GM19025 (cell line): ENCODE data around the gene RPL13A.

Experiments used
- ATAC-seq: cut with Tn5 transposase; IDR thresholded peaks from one replicate; pipeline ENCODE4 v1.9.1; 2021; ENCODE audit warnings: mild to moderate bottlenecking, low read depth, moderate library complexity; ENCODE audit not compliant: unreplicated experiment

The RPL13A gene

DNA sequence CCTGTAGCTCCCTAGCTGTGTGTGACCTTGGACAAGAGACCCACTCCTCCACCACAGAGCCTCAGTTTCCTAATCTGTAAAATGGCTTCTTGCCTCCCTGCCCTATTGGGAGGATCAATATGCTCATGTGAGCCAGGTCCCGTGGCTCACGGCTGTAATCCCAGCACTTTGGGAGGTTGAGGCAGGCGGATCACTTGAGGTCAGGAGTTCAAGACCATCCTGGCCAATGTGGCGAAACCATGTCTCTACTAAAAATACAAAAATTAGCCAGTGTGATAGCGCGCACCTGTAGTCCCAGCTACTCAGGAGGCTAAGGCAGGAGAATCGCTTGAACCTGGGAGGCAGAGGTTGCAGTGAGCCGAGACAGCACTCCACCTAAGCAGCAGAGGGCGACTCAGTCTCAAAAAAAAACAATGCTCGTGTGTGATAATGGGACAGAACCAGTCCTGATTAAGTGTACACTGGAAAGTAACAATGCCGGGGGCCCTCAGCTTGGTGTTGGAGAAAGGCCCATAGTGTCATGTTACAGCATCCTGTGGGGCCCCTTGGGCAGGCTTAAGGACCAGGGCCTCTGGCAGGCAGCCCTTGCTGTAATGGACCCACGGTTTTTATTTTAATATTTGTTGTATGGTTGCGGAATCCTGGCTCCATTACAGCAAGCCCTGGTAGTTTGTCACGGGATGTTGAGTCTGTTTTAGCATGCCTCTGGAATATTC, 15.6 kb downstream of the RPL13A start:
- no peak for ATAC-seq

DNA sequence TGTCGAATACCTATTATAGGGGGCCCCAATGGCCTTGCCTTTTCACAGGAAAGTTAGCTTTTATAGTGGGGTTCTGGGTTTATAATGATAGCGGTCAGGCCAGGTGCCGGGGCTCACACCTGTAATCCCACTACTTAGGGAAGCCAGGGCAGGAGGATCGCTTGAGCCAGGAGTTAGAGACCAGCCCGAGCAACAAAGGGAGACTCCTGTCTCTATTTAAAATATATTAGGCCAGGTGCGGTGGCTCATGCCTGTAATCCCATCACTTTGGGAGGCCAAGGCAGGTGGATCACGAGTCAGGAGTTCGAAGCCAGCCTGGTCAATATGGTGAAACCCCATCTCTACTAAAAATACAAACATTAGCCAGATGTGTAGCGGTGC, 16.2 kb downstream of the RPL13A start:
- ATAC-seq, result no peak

DNA sequence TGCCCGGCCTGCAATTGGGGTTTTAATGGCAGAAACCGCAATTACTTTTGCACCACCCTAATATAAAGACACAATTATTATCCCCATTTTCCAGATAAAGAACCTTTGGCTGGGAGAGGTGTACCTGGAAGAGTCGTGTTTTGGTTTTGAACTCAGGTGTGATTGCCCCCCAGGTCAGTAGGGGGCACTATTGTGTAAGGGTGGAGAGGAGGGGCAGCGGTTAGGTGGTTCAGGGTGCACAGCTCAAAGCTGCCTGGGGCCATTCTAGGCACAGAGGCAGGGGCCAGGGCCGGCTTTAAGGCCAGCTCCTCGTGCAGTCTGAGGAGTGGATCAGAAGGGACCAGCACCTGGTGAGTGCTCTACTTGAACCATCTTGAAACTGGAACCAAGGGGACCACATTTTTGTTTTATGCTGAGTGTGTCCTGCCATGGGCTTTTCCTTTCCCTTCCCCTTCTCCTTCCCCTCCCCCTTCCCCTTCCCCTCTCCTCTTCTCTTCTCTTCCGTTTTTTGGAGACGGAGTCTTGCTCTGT, 19.2 kb downstream of the RPL13A start:
- no peak for ATAC-seq

DNA sequence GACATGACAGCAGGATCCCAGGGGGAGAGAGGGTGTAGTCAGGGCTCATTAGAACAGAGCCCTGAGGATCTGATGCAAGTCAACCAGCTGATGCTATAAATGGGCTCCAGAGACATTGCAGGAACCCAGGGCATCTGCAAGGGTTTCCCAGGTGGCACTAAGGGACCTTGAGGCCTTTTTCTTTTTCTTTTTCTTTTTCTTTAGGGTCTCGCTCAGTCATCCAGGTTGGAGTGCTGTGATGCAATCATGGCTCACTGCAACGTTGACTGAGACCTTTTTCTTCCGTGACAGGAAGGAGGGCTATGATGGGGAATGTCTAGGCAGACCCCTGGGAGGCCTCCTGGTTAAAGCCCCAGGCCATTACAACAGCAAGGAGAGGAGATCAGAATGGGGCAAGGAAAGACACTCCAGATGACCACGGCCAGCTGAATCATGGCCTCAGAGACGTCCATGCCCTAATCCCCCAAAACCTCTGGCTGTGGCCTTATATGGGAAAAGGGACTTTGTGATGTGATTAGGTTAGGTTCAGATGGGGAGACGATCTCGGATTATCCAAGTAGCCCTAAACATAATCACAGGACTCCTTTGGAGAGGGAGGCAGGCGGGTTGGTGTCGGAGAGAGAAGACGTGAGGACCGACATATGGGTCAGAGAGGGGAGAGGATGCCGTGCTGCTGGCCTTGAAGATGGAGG, 20.5 kb downstream of the RPL13A start:
- ATAC-seq, result no peak

DNA sequence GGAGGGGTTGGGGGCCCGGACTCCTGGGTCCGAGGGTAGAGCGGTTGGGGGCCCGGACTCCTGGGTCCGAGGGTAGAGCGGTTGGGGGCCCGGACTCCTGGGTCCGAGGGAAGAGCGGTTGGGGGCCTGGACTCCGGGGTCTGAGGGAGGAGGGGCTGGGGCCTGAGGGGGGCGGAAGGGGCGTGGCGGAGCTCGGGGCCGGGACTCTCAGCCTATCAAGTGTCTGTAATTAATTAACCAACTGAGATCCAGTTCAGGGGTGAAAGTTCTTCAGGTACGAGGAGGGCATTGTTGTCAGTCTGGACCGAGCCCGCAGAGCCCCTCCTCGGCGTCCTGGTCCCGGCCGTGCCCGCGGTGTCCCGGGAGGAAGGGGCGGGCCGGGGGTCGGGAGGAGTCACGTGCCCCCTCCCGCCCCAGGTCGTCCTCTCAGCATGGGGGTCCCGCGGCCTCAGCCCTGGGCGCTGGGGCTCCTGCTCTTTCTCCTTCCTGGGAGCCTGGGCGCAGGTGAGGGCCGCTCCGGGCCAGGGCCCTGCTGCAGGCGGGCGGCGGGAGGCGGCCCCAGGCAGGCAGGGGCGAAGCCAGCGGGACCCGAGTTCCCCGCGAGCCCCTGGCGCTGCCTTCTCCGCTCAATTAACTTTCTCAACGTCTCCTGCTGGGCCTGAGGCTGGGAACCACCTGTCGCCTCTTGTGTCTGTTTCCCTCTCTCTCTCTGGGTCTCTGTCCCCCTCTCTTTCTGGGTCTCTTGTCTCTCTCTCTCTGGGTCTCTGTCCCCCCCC, 25.8 kb downstream of the RPL13A start:
- ATAC-seq, result no peak

DNA sequence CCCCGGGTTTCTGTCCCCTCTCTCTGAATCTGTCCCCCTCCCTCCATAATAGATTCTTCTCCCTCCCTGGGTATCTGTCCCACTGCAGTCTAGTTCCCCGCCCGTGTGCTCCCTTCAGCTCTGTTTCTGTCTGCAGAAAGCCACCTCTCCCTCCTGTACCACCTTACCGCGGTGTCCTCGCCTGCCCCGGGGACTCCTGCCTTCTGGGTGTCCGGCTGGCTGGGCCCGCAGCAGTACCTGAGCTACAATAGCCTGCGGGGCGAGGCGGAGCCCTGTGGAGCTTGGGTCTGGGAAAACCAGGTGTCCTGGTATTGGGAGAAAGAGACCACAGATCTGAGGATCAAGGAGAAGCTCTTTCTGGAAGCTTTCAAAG, 26.3 kb downstream of the RPL13A start:
- no peak for ATAC-seq

DNA sequence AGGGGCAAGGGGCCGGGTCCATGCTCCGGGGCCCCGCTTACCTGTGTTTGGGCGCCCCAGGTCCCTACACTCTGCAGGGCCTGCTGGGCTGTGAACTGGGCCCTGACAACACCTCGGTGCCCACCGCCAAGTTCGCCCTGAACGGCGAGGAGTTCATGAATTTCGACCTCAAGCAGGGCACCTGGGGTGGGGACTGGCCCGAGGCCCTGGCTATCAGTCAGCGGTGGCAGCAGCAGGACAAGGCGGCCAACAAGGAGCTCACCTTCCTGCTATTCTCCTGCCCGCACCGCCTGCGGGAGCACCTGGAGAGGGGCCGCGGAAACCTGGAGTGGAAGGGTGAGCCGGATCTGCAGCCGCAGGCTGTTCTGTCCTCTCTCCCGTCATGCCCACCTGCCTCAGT, 26.7 kb downstream of the RPL13A start:
- no peak for ATAC-seq

DNA sequence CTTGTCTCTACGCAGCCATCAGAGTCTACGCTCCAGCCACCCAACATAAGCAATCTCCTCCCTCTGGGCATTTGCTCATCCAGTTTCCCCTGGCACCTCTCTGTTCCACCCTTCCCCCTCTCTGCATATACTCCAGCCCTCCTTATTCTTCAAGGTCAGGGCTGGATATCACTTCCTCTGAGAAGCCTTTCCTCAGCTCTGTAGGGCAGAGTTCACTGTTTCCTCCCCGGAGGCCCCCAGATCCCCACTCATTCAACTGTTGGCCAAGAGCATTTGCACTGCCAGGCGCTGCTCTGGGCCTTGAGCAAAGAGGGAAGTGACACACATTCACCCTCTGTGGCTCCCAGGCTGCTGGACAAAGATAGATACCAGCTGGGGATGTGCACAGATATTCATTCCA, 28.4 kb downstream of the RPL13A start:
- ATAC-seq, result no peak

DNA sequence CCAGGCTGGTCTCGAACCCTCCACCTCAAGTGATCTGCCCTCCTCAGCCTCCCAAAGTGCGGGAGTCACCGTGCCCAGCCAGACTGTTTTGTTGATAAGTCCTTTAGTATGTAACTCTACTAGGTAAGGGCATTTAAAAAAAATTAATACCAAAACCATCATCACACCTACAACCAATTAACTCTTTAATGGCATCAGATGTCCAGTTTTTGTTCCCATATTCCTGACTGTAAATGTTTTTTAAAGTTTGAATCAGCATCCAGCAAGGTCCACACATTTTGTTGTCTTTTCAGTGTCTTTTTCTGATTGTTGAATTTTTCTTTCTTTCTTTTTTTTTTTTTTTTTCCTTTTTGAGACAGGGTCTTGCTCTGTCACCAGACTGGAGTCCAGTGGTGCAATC, 30.6 kb downstream of the RPL13A start:
- no peak for ATAC-seq

DNA sequence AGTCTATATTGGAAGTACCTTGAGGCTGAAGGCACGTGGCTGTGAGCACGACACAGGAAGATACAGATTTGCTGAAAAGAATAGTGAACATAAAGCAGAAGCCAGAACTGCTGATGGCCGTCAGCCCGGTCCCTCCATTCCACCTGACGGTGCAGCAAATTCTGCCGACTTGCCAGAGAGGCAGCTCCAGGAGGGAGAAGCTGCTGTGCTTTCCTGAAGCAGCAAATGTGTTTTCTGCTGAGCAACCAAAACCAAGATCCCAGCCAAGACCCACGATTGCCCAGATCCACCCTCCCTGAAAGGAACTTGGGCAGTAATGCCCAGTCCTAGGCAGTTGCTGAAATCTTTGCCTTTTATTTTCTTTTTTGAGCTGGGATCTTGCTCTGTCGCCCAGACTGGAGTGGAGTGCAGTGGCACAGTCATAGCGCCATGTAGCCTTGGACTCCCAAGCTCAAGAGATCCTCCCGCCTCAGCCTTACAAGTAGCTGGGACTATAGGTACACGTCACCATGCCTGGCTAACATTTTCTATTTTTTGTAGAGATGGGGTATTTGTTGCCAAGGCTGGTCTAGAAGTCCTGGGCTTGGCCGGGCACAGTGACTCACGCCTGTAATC, 33.4 kb downstream of the RPL13A start:
- ATAC-seq, result no peak

DNA sequence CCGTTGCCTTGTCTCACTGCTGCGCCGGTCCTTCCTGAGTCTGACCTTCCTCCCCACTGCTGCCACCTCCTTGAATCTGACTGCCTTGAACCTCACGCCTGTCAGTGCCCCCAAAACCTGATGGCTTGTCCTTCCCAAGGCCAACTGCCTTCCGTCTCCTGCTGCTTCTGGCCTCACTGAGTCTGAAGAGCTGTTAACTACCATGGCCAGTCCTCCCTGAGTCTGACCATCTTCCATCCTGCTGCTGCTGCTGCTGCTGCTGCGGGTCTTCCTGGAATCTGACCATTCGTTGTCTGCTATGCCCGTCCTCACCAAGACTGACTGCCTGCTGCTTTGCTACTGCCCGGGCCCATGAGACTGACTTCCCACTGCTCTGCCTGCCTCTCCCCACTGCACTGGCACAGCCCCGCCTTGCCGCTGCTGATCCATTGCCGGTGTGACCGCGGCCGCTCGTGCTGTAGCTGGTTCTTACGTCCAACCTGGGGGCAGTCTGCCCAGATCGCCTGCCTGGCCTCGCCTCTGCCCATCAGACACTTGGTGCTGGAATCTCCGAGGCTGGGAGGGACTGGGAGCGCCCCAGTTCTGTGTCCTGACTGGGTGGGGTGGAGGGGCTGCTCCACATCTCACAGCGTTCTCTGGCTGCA, 37.5 kb downstream of the RPL13A start:
- ATAC-seq, result no peak

DNA sequence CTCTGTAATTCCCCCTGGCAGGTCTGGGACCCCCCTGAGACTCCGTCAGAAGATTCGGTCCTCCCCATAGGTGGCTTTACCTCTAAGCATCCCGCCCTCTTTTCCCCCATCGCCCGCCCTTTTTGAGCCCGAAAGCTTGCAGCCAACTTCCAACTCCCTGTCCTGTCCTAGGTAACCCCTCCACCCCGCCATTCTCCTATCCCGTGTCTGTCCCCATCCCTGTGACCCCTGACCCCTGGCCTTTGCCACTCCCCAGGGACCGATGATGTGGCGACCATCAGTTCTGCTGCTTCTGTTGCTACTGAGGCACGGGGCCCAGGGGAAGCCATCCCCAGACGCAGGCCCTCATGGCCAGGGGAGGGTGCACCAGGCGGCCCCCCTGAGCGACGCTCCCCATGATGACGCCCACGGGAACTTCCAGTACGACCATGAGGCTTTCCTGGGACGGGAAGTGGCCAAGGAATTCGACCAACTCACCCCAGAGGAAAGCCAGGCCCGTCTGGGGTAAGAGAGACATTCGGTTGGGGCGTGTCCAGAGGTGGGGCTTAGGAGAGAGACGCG, 40.9 kb downstream of the RPL13A start:
- no peak for ATAC-seq

DNA sequence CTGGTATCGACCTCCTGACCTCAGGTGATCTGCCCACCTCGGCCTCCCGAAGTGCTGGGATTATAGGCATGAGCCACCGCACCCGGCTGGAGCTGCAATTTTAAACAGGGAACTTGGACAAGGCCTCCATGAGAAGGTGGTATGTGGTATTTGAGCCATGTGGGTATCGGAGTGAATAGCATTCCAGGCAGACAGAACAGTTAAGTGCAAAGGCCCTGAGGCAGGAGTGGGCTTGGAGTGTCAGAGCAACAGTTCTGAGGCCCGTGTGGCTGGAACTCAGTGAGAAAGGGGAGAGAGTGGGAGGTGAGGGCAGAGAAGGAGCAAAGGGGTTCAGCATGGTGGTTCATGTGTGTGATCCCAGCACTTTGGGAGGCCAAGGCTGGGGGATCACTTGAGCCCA, 43.3 kb downstream of the RPL13A start:
- no peak for ATAC-seq

DNA sequence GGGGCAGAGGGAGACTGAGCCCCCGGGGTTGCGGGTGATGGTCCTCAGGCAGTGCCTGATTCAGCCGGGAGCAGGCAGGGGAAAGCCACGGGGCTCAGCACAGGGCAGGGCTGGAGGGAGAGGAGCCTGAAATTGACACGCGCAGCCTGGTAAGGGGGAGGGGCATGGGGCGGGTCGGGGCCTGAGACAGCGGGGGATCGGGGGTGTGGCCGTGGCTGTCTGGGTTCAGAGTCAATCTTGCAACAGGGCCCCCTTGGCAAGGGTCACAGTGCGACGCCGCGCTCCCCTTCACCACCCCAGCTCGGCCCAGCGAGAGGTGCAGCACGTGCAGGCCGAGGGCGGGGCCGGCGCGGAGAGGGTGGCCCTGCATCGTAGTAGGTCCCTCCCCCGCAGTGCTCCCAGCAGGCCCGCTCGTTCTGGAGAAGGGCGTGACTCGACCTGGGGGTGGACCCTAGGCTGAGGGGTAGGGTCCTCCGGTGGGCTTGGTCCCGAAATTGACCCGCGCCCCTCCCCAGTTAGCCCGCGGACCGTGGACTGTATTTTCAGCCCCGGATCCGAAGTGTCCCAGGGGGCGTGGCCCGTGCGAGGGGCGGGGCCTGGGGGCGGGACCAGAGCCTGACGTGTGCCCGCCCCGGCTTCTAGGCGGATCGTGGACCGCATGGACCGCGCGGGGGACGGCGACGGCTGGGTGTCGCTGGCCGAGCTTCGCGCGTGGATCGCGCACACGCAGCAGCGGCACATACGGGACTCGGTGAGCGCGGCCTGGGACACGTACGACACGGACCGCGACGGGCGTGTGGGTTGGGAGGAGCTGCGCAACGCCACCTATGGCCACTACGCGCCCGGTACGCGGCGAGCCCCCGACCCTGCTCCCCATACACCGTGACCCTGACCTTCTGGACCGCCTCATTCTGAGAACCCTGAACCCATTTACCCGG, 46.4 kb downstream of the RPL13A start:
- ATAC-seq, result peak; percentile 75

DNA sequence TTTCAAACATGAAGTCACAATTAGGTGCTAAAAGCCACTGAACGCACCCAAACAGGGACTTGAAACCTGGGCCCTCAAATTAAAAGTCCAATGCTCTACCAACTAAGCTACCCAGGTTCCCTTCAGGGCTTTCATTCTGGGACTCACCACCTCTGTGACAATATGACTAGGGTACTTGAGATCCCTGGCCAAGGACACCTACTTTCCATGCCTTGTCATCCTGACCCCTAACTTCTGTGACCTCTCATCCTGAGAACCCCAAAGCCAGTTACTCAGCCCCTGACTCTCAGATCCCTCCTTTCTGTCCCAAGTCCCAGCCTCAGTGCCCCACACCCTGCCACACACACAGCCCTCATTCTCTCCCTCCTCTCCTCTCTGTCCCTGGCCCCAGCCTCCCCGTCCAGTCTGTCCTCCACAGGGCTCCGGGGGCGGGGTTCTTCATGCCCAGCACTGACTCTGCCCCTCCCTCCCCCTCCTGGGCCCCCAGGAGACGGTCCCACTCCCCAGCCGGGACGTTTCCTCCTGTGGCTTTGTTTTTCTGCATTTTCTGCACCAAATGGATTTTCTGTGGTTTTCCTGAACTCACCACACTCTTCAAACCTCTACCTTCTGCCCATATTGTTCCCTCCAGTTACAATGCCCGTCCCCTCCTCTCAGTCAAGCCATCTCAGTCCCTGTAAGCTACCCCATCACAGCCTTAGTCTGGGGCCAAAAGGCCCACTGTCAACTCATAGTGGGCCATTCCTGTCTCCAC, 47.4 kb downstream of the RPL13A start:
- ATAC-seq, result no peak

DNA sequence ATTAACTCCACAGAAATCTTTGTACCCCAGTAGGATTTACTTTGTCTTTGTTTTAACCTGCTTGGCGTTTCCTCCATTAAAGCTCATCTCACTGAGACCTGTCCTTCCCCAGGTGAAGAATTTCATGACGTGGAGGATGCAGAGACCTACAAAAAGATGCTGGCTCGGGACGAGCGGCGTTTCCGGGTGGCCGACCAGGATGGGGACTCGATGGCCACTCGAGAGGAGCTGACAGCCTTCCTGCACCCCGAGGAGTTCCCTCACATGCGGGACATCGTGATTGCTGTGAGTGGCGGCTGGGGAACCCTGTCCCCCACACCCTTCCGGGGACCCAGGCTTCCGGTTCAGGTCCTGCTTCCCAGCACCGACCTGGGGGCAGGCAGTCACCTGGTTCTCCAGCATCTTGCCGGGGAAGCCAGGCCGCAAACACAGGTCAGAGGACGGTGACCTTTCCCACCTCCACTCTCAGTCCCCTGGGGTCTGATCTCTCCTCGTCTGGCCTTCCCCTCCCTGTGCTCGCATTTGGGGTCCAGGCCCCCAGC, 49.6 kb downstream of the RPL13A start:
- no peak for ATAC-seq

DNA sequence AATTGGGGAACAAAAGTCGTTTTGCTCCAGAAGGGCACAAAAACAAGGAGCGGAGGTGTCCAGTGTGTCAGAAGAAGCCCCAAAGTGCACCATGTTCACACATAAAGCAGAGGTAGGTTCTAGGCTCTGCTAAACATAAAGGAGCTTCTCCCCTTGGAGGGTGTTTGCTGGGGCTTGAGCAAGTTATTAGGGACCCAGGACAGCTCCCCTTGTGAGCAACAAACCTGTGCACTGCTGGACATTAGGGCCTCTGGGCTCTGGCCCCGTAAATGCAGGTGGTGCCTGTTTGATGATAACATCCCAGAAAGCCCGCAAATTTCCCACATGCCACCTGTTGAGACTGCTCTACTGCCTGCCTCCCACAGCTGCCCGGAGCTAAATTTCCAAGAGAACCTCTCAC, 51.2 kb downstream of the RPL13A start:
- ATAC-seq, result no peak
